Muscle of arm (tissue), 12 donors: ENCODE results near the gene ATP5MG. TPM values are rescaled to one million over a fixed set of nuclear protein-coding genes. Genes with fewer than 3 reads are reported as not detected.
"Not testable (repeated sequence)": the region's sequence is repeated elsewhere in the genome, so short reads cannot be mapped to it uniquely, and the experiment has no call there.

ENCODE experiments used
- DNase-seq: peaks from one replicate; pipeline ENCODE4 v3.0.0-alpha.2; 2013
- polyA plus RNA-seq, 12 donors: library from polyadenylated mRNA; unstranded; fragments of 120-200 nt; gene quantifications; one replicate each; pipeline ENCODE4 v1.2.1, GENCODE V29; 2013; ENCODE audit not compliant: insufficient read length in 12 of 12

ATP5MG gene
- polyA plus RNA-seq, 12 donors: 296 to 410 (median 345) TPM; not detected in 1

GRCh38 chr11:118398791-118399559 is 2.4 kb upstream of the ATP5MG start:
- DNase-seq: no peak

GRCh38 chr11:118401880-118402590 is 629 bp downstream of the ATP5MG start:
- DNase-seq: no peak

GRCh38 chr11:118402594-118402993 is 1.2 kb downstream of the ATP5MG start:
- DNase-seq: not testable (repeated sequence)

- DNase-seq: no peak
These were observed 5.3 kb downstream of the ATP5MG start for GRCh38 chr11:118406599-118407166.

GRCh38 chr11:118410055-118410745 is 8.8 kb downstream of the ATP5MG start:
- no peak for DNase-seq

- DNase-seq: no peak
These were observed 10.1 kb downstream of the ATP5MG start for GRCh38 chr11:118411530-118411929.

- DNase-seq: no peak
These were observed 11.5 kb downstream of the ATP5MG start for GRCh38 chr11:118412921-118413320.

GRCh38 chr11:118415062-118415738 is 13.8 kb downstream of the ATP5MG start:
- no peak for DNase-seq

GRCh38 chr11:118415739-118416068 is 14.3 kb downstream of the ATP5MG start:
- DNase-seq: no peak

- DNase-seq: not testable (repeated sequence)
These were observed 15.5 kb downstream of the ATP5MG start for GRCh38 chr11:118416900-118417299.

- DNase-seq: no peak
These were observed 16.4 kb downstream of the ATP5MG start for GRCh38 chr11:118417801-118418200.

- DNase-seq: no peak
These were observed 17.4 kb downstream of the ATP5MG start for GRCh38 chr11:118418766-118419165.

GRCh38 chr11:118427707-118428106 is 26.3 kb downstream of the ATP5MG start:
- DNase-seq: no peak

- no peak for DNase-seq
These were observed 29.6 kb downstream of the ATP5MG start for GRCh38 chr11:118430956-118431355.

GRCh38 chr11:118434123-118434552 is 32.7 kb downstream of the ATP5MG start:
- no peak for DNase-seq

GRCh38 chr11:118434553-118435289 is 33.3 kb downstream of the ATP5MG start:
- DNase-seq: peak; percentile 38

- peak; percentile 53 for DNase-seq
These were observed 34.0 kb downstream of the ATP5MG start for GRCh38 chr11:118435290-118435892.

- DNase-seq: peak; percentile 97
These were observed 34.7 kb downstream of the ATP5MG start, which contains the start of gene KMT2A for GRCh38 chr11:118435893-118436624. Gene KMT2A, plus strand, starts transcription at chr11:118436492. Its CDS starts 21 bp downstream, at chr11:118436513.

GRCh38 chr11:118436639-118437207 is 35.3 kb downstream of the ATP5MG start:
- DNase-seq: peak; percentile 15
